Loucy (cell line): ENCODE results near the gene RAMAC.

Source experiments
- H2AFZ ChIP-seq: fragments of 200-600 bp; sonication (generic); 2 replicates; pipeline ENCODE4 v1.6.0; 2016; ENCODE audit warnings: antibody characterized with exemption, mild to moderate bottlenecking, low read length, moderate library complexity
- H3F3A ChIP-seq: fragments of 200-600 bp; 2 replicates; pipeline ENCODE4 v1.6.0; 2016; ENCODE audit warnings: antibody characterized with exemption, low read depth, mild to moderate bottlenecking
- H3K27me3 ChIP-seq: fragments of 200-600 bp; sonication (generic); 2 replicates; pipeline ENCODE4 v1.6.1; 2014; ENCODE audit warnings: low read length, mild to moderate bottlenecking; ENCODE audit not compliant: insufficient read depth, poor library complexity, severe bottlenecking
- H3K36me3 ChIP-seq: fragments of 200-600 bp; sonication (generic); 2 replicates; pipeline ENCODE4 v1.6.1; 2016; ENCODE audit warnings: low read length; ENCODE audit not compliant: insufficient read depth
- H3K4me1 ChIP-seq: fragments of 200-600 bp; sonication (generic); 2 replicates; pipeline ENCODE4 v1.5.1; 2014; ENCODE audit warnings: low read length, mild to moderate bottlenecking; ENCODE audit not compliant: insufficient read depth, poor library complexity, severe bottlenecking
- H3K4me2 ChIP-seq: fragments of 200-600 bp; sonication (generic); 2 replicates; pipeline ENCODE4 v1.6.0; 2014; ENCODE audit warnings: antibody characterized with exemption, low read length, low read depth, mild to moderate bottlenecking; ENCODE audit not compliant: poor library complexity, severe bottlenecking
- H3K4me3 ChIP-seq: fragments of 200-600 bp; sonication (generic); 2 replicates; pipeline ENCODE4 v1.5.1; 2014; ENCODE audit warnings: low read length, mild to moderate bottlenecking, mixed read lengths; ENCODE audit not compliant: poor library complexity, severe bottlenecking
- H3K79me2 ChIP-seq: fragments of 200-600 bp; sonication (generic); 2 replicates; pipeline ENCODE4 v1.6.1; 2014; ENCODE audit warnings: low read length; ENCODE audit not compliant: insufficient read depth
- H3K9ac ChIP-seq: fragments of 200-600 bp; sonication (generic); 2 replicates; pipeline ENCODE4 v1.6.0; 2014; ENCODE audit warnings: mild to moderate bottlenecking, low read depth, low read length, moderate library complexity; ENCODE audit not compliant: poor library complexity, severe bottlenecking
- H3K9me2 ChIP-seq: fragments of 200-600 bp; sonication (generic); replicated peaks from 2 replicates; pipeline ENCODE4 v1.6.1; 2016; ENCODE audit warnings: low read depth, low read length, mixed read lengths
- H3K9me3 ChIP-seq: fragments of 200-600 bp; sonication (generic); 2 replicates; pipeline ENCODE4 v1.6.1; 2014; ENCODE audit warnings: mild to moderate bottlenecking, antibody characterized with exemption, low read length, low read depth; ENCODE audit not compliant: insufficient read depth
- H4K20me1 ChIP-seq: fragments of 200-600 bp; sonication (generic); 2 replicates; pipeline ENCODE4 v1.6.0; 2014; ENCODE audit warnings: antibody characterized with exemption, low read length, mild to moderate bottlenecking; ENCODE audit not compliant: insufficient read depth, poor library complexity, severe bottlenecking
- EZH2phosphoT487 ChIP-seq: fragments of 200-600 bp; IDR thresholded peaks from 2 replicates; pipeline ENCODE4 v1.6.1; 2018; ENCODE audit warnings: antibody characterized with exemption, mild to moderate bottlenecking, moderate library complexity, borderline replicate concordance
- TF ChIP-seq, protein P1 (sequence below): fragments of 200-600 bp; sonication (generic); conservative IDR thresholded peaks from 2 replicates; pipeline ENCODE4 v1.5.1; 2014; ENCODE audit warnings: mild to moderate bottlenecking, antibody characterized with exemption, low read length

Gene RAMAC

DNA sequence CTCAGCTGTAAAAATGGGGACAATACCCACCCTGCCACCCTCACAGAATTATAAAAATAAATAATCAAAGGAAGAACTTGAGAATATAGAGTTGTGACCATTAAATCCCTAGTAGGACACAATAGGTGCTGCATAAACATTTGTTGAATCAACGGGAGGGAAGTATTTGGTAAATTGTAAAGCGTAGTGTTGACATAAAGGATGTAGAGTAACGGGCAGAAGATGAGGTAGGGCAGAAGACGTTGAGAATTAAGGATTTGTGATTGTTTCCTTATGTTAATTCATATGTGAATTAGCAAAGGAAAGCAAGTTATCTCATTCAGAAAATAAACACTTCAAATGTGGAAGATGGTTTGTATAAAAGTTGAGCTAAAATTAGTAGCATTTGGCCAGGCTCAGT, 7.1 kb downstream of the RAMAC start:
- no peak overlapping the region for H2AFZ ChIP-seq
- H3K4me3 ChIP-seq: no peak overlapping the region
- H4K20me1 ChIP-seq: peaks cover 2% of the 10 kb centered on the region
- no peaks in the 10 kb centered on the region for H3F3A ChIP-seq
- H3K9ac ChIP-seq: no peak overlapping the region
- no peaks in the 10 kb centered on the region for H3K27me3 ChIP-seq
- H3K4me1 ChIP-seq: peaks cover 5% of the 10 kb centered on the region
- H3K36me3 ChIP-seq: peaks cover 9% of the 10 kb centered on the region; the same call in 1 of the 2 replicates
- peaks cover 12% of the 10 kb centered on the region; the same call in 1 of the 2 replicates for H3K79me2 ChIP-seq
- H3K4me2 ChIP-seq: no peak overlapping the region
- no peaks in the 10 kb centered on the region for H3K9me3 ChIP-seq
- TF ChIP-seq, protein P1, sequence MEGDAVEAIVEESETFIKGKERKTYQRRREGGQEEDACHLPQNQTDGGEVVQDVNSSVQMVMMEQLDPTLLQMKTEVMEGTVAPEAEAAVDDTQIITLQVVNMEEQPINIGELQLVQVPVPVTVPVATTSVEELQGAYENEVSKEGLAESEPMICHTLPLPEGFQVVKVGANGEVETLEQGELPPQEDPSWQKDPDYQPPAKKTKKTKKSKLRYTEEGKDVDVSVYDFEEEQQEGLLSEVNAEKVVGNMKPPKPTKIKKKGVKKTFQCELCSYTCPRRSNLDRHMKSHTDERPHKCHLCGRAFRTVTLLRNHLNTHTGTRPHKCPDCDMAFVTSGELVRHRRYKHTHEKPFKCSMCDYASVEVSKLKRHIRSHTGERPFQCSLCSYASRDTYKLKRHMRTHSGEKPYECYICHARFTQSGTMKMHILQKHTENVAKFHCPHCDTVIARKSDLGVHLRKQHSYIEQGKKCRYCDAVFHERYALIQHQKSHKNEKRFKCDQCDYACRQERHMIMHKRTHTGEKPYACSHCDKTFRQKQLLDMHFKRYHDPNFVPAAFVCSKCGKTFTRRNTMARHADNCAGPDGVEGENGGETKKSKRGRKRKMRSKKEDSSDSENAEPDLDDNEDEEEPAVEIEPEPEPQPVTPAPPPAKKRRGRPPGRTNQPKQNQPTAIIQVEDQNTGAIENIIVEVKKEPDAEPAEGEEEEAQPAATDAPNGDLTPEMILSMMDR: no peak
- TF ChIP-seq EZH2phosphoT487: no peak
- no peaks in the 10 kb centered on the region for H3K9me2 ChIP-seq

DNA sequence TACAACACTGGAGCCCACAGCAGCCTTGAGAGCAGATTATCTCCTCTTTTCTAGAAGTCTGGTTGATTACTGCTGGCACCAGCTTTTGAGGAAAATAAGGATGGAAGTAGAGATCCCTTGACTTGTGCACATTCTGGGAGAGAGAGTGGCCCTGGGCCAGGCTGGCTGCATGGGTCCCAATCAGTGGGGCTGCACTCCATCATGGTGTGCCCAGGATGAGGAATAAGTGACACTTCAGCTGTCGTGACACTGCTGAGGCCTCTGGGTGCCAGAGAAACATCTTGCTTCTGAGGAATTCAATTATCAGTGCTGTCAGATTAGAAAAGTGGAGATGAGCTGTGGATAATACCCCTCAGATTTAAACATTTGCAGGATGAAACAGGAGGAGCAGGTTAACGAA, 9.1 kb downstream of the RAMAC start:
- H3K9me2 ChIP-seq: no peaks in the 10 kb centered on the region
- no peak overlapping the region for H3K4me2 ChIP-seq
- peaks cover 2% of the 10 kb centered on the region for H4K20me1 ChIP-seq
- H3K4me3 ChIP-seq: no peak overlapping the region
- H3F3A ChIP-seq: no peaks in the 10 kb centered on the region
- H3K79me2 ChIP-seq: no peaks in the 10 kb centered on the region; the same call in 1 of the 2 replicates
- no peaks in the 10 kb centered on the region for H3K4me1 ChIP-seq
- H2AFZ ChIP-seq: no peak overlapping the region
- H3K9me3 ChIP-seq: no peaks in the 10 kb centered on the region
- H3K27me3 ChIP-seq: no peaks in the 10 kb centered on the region
- no peak for TF ChIP-seq EZH2phosphoT487
- H3K36me3 ChIP-seq: peaks cover 4% of the 10 kb centered on the region; the same call in 1 of the 2 replicates
- no peak overlapping the region for H3K9ac ChIP-seq

DNA sequence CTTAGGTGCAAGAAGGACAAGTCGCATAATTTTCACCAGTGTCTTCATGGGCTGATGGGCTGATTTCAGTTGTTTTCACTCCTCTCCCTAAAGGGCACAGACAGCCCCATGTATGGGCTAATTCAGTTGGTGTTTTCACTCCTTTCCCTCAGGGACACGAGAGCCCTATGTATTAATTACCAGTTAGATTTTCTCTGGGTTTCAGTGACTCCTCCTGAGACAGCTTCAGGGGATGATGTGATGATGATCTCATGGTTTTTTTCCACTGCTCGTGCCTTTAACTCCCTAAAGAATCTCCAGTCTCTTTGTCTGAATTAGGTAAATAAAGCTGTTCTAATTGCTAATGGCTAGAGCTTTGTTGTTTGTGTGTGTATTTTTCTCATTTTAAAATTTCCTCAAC, 9.9 kb downstream of the RAMAC start:
- H3K4me2 ChIP-seq: no peak overlapping the region
- H3K4me3 ChIP-seq: no peak overlapping the region
- H2AFZ ChIP-seq: no peak overlapping the region
- H3K9ac ChIP-seq: no peak overlapping the region
- H3K9me2 ChIP-seq: no peaks in the 10 kb centered on the region
- no peaks in the 10 kb centered on the region for H3K9me3 ChIP-seq
- peaks cover 1% of the 10 kb centered on the region for H4K20me1 ChIP-seq
- peaks cover 3% of the 10 kb centered on the region for H3K4me1 ChIP-seq
- no peaks in the 10 kb centered on the region for H3F3A ChIP-seq
- H3K27me3 ChIP-seq: no peaks in the 10 kb centered on the region
- H3K36me3 ChIP-seq: no peaks in the 10 kb centered on the region
- TF ChIP-seq EZH2phosphoT487: no peak
- TF ChIP-seq, protein P1: no peak
- no peaks in the 10 kb centered on the region; the same call in 1 of the 2 replicates for H3K79me2 ChIP-seq

DNA sequence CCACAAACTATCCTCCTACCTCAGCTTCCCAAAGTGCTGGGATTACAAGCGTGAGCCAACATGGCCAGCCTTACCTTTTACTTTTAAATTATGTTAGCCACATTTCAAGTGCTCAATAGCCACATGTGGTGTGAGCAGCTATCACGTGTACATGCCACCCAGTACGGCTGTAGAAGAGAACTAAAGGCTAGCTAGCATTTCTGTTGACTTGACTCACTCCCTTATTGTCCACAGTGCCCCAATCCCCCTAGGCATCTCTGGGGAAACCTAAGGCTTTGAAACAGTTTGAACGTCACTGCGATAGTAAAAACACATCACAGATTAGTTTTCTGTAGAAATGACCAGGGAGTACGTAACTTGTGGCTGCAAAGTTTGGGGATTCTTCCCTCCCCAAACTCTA, 13.4 kb downstream of the RAMAC start:
- H3K9me3 ChIP-seq: no peaks in the 10 kb centered on the region
- peaks cover 3% of the 10 kb centered on the region for H3K4me1 ChIP-seq
- no peaks in the 10 kb centered on the region for H3K27me3 ChIP-seq
- H2AFZ ChIP-seq: no peak overlapping the region
- no peaks in the 10 kb centered on the region for H3K79me2 ChIP-seq
- no peak overlapping the region for H3K9ac ChIP-seq
- H3K9me2 ChIP-seq: no peaks in the 10 kb centered on the region
- no peaks in the 10 kb centered on the region for H3K36me3 ChIP-seq
- no peak overlapping the region for H3K4me2 ChIP-seq
- H4K20me1 ChIP-seq: no peaks in the 10 kb centered on the region
- H3F3A ChIP-seq: no peaks in the 10 kb centered on the region
- no peak for TF ChIP-seq EZH2phosphoT487
- TF ChIP-seq, protein P1: no peak
- no peak overlapping the region for H3K4me3 ChIP-seq
